ENCODE measurements around the gene GSTM5. TPM values are rescaled to one million over a fixed set of nuclear protein-coding genes. Genes with fewer than 3 reads are reported as not detected.
A peak's percentile ranks its signal among the peaks of the same experiment; 100 is the strongest.
"Not testable (repeated sequence)": the region's sequence is repeated elsewhere in the genome, so short reads cannot be mapped to it uniquely, and the experiment has no call there.

The GSTM5 gene
- total and polyA plus RNA-seq, 4 experiments from 2014 or later, result not detected

DNA sequence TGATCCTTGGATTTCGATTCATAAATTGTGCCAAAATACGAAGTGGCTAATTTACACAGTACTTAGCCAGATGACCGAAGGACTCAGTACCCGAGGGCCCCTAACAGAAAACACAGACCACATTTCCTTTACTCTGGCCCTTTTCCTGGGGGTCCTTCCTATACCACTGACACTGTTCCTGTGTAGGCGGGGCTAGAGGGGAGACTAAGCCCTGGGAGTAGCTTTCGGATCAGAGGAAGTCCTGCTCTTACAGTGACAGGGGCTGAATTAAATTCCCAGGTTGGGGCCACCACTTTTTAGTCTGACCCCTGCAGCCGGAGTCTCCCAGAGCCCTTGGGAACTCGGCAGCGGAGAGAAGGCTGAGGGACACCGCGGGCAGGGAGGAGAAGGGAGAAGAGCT, 24.9 kb upstream of the GSTM5 start:
- POLR2A ChIA-PET (ENCODE audit: partially characterized antibody); CTCF ChIA-PET (ENCODE audit: partially characterized antibody); H3K9me3 Mint-ChIP-seq; H3K4me1 ChIP-seq (ENCODE audit: insufficient read depth, low read length); H3K36me3 Mint-ChIP-seq; intact Hi-C loops (cut with micrococcal nuclease); H3K27me3 Mint-ChIP-seq; H3K27me3 ChIP-seq (ENCODE audit: insufficient read depth, low read length); H3K36me3 ChIP-seq (ENCODE audit: insufficient read depth, low read length); H3K9me3 ChIP-seq (ENCODE audit: control insufficient read depth in 1 of 2, low read length in 2 of 2); DNase-seq: not testable (repeated sequence)
- Mint-ChIP-seq H3K27ac (peak overlapping the region in 4 of 7 donors; percentile 89 to 94 (median 92)), H3K4me1 (peaks cover 0 to 18% (median 11%) of the 10 kb centered on the region in 4 donors), H3K4me3 (peak overlapping the region in 5 of 8 donors; percentile 86 to 93 (median 90))
- H3K27ac ChIP-seq (ENCODE audit: low read depth, low read length), result peak overlapping the region; percentile 26
- peak overlapping the region in 1 of 2 donors; percentile 52 for H3K4me3 ChIP-seq (ENCODE audit: low read length in 2 of 2)

DNA sequence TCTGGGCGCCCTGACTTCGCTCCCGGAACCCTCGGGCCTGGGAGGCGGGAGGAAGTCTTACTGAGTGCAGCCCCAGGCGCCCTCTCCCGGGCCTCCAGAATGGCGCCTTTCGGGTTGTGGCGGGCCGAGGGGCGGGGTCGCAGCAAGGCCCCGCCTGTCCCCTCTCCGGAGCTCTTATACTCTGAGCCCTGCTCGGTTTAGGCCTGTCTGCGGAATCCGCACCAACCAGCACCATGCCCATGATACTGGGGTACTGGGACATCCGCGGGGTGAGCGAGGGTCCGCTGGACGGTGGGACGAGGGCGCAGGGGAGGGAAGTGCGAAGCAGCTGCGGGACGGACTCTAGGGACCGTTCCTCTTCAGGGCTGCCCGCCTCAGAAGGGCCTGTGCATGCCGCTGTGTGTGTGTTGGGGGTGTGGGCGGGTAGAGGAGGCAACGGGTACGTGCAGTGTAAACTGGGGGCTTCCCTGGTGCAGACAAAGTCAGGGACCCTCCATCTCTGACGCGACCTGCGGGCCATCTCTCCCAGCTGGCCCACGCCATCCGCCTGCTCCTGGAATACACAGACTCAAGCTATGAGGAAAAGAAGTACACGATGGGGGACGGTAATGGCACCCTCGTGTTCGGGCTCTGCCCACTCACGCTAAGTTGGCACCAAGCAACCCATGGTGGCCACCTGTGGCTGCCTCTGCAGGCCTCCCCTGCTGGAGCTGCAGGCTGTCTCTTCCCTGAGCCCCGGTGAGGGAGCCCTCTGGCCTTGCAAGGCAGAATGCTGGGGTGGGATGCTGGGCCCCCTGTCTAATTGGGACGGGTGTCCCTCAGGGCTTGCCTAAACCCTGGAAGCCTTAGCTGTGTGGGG, 24.2 kb upstream of the GSTM5 start, which contains the start of gene GSTM1:
TSS of gene GSTM1 (plus strand) at position 177 of the 859 bp plus-strand sequence. CDS start at position 234, 57 bp downstream.
- H3K27ac ChIP-seq (ENCODE audit: low read depth, low read length), result peak within 1 kb of the TSS; percentile 26
- Mint-ChIP-seq H3K9me3 (peaks cover 0 to 5% (median 0%) of the 10 kb centered on the region in 8 donors), H3K27me3 (no peaks in the 10 kb centered on the region), H3K36me3 (no peaks in the 10 kb centered on the region), H3K4me3 (peak within 1 kb of the TSS in 5 of 8 donors; percentile 86 to 93 (median 90)), H3K27ac (peak within 1 kb of the TSS in 4 of 7 donors; percentile 92 to 94 (median 92)), H3K4me1 (peaks cover 0 to 18% (median 11%) of the 10 kb centered on the region in 4 donors)
- H3K4me1 ChIP-seq (ENCODE audit: insufficient read depth, low read length), result no peaks in the 10 kb centered on the region
- ChIA-PET CTCF (ENCODE audit: partially characterized antibody) (no interaction called here), POLR2A (ENCODE audit: partially characterized antibody) (no interaction called here)
- DNase-seq, result peak in 3 of 5 donors; percentile 77 to 80 (median 78)
- H3K4me3 ChIP-seq (ENCODE audit: low read length in 2 of 2), result peak within 1 kb of the TSS in 1 of 2 donors; percentile 52
- intact Hi-C loops (cut with micrococcal nuclease), result no loop called here
- H3K27me3 ChIP-seq (ENCODE audit: insufficient read depth, low read length), result no peaks in the 10 kb centered on the region
- no peaks in the 10 kb centered on the region for H3K36me3 ChIP-seq (ENCODE audit: insufficient read depth, low read length)
- H3K9me3 ChIP-seq (ENCODE audit: control insufficient read depth in 1 of 2, low read length in 2 of 2), result no peaks in the 10 kb centered on the region

DNA sequence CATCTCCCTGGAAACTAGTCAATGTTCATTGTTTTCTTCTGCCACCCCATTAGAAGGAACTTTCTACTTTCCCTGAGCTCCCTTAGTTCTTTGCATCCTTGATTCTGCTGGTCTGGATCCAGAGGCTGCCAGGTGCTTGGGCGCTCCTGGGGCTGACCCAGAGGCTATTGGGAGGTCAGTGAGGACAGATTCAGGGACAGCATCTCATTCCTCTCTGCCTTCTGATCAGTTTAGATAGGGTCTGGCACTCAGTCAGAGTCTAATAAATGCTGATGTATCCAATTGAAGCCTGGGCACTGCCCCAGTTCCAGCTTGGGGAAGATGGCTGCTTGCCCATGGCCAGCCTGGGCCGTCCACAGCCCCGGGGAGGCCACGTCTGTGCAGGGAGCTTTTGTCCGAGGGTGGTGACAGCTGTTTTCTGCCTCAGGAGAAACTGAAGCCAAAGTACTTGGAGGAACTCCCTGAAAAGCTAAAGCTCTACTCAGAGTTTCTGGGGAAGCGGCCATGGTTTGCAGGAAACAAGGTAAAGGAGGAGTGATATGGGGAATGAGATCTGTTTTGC, 22.1 kb upstream of the GSTM5 start:
- no peak overlapping the region for H3K27ac Mint-ChIP-seq
- no peaks in the 10 kb centered on the region for H3K36me3 ChIP-seq (ENCODE audit: insufficient read depth, low read length)
- H3K27me3 Mint-ChIP-seq, result no peaks in the 10 kb centered on the region
- no peak for DNase-seq
- H3K27ac ChIP-seq (ENCODE audit: low read depth, low read length), result no peak overlapping the region
- H3K4me3 Mint-ChIP-seq, result peak overlapping the region in 3 of 8 donors; percentile 22 to 36 (median 27)
- H3K4me1 Mint-ChIP-seq, result peaks cover 0 to 18% (median 11%) of the 10 kb centered on the region in 4 donors
- H3K4me1 ChIP-seq (ENCODE audit: insufficient read depth, low read length), result no peaks in the 10 kb centered on the region
- H3K36me3 Mint-ChIP-seq, result no peaks in the 10 kb centered on the region
- ChIA-PET CTCF (ENCODE audit: partially characterized antibody) (no interaction called here), POLR2A (ENCODE audit: partially characterized antibody) (no interaction called here)
- intact Hi-C loops (cut with micrococcal nuclease), result no loop called here
- H3K9me3 ChIP-seq (ENCODE audit: control insufficient read depth in 1 of 2, low read length in 2 of 2), result no peaks in the 10 kb centered on the region
- H3K9me3 Mint-ChIP-seq, result peaks cover 0 to 1% (median 0%) of the 10 kb centered on the region in 8 donors
- H3K4me3 ChIP-seq (ENCODE audit: low read length in 2 of 2), result no peak overlapping the region
- no peaks in the 10 kb centered on the region for H3K27me3 ChIP-seq (ENCODE audit: insufficient read depth, low read length)

DNA sequence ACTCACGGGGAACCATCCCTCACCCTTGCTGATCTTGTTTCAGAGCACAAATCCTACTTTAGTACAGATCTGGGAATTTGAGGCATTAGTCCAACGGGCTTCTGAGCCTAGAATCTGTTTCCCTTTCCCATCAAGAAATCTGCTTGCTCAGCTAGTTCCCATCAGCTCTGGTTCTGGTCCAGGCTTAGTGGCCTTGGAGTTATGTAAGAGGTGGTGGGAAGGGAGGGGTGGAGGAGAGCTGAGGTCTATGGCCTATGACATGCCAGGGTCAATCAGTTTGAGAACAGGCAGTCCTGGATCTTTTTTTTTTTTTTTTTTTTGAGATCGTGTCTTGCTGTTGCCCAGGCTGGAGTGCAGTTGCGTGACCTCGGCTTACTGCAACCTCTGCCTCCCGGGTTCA, 20.3 kb upstream of the GSTM5 start:
- intact Hi-C loops (cut with micrococcal nuclease), result no loop called here
- H3K36me3 Mint-ChIP-seq, result no peaks in the 10 kb centered on the region
- DNase-seq, result no peak
- H3K9me3 Mint-ChIP-seq, result no peaks in the 10 kb centered on the region
- Histone ChIP-seq H3K27me3 (ENCODE audit: insufficient read depth, low read length) (no peaks in the 10 kb centered on the region), H3K9me3 (ENCODE audit: control insufficient read depth in 1 of 2, low read length in 2 of 2) (no peaks in the 10 kb centered on the region), H3K27ac (ENCODE audit: low read depth, low read length) (no peak overlapping the region), H3K4me3 (ENCODE audit: low read length in 2 of 2) (no peak overlapping the region), H3K4me1 (ENCODE audit: insufficient read depth, low read length) (no peaks in the 10 kb centered on the region), H3K36me3 (ENCODE audit: insufficient read depth, low read length) (no peaks in the 10 kb centered on the region)
- H3K27ac Mint-ChIP-seq, result no peak overlapping the region
- H3K4me3 Mint-ChIP-seq, result no peak overlapping the region
- peaks cover 0 to 18% (median 11%) of the 10 kb centered on the region in 4 donors for H3K4me1 Mint-ChIP-seq
- no peaks in the 10 kb centered on the region for H3K27me3 Mint-ChIP-seq
- POLR2A ChIA-PET (ENCODE audit: partially characterized antibody), result no interaction called here
- CTCF ChIA-PET (ENCODE audit: partially characterized antibody), result no interaction called here

DNA sequence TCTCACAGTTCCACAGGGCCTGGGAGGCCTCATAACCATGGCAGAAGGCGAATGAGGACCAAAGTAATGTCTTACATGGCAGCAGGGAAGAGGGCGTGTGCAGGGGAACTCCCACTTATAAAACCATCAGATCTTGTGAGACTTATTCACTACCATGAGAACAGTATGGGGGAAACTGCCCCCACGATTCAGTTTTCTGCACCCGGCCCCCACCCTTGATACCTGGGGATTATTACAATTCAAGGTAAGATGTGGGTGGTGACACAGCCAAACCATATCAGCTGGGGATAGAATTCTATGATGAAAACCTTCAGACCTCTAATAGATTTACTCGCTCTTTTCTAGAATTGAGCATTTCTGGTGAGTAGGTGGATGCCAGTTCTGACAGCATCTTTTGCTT, 17.7 kb upstream of the GSTM5 start:
- H3K36me3 ChIP-seq (ENCODE audit: insufficient read depth, low read length); H3K9me3 Mint-ChIP-seq; POLR2A ChIA-PET (ENCODE audit: partially characterized antibody); H3K4me1 Mint-ChIP-seq; H3K27ac ChIP-seq (ENCODE audit: low read depth, low read length); H3K4me1 ChIP-seq (ENCODE audit: insufficient read depth, low read length); intact Hi-C loops (cut with micrococcal nuclease); H3K9me3 ChIP-seq (ENCODE audit: control insufficient read depth in 1 of 2, low read length in 2 of 2); CTCF ChIA-PET (ENCODE audit: partially characterized antibody); H3K27ac Mint-ChIP-seq; H3K4me3 Mint-ChIP-seq; H3K4me3 ChIP-seq (ENCODE audit: low read length in 2 of 2); H3K36me3 Mint-ChIP-seq; H3K27me3 ChIP-seq (ENCODE audit: insufficient read depth, low read length); DNase-seq; H3K27me3 Mint-ChIP-seq: not testable (repeated sequence)

DNA sequence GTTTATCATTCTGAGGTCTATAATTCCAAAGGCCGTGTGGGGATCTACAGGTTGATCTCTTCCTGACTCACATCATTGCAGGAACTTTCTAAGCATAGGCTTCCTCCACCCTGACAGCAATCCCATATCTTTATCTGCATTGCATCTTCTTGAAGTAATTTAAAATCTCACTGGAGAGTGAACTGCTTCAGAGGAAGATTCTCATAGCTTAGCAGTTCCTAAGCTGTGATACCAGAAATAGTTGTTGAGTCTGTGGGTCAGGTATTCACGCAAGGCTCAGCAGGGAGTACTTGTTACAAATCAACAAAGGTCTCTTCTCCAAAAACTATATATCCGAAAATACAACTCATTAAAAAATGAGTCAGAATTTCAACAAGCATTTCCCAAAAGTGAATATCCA, 16.9 kb upstream of the GSTM5 start:
- CTCF ChIA-PET (ENCODE audit: partially characterized antibody), result not testable (repeated sequence)

DNA sequence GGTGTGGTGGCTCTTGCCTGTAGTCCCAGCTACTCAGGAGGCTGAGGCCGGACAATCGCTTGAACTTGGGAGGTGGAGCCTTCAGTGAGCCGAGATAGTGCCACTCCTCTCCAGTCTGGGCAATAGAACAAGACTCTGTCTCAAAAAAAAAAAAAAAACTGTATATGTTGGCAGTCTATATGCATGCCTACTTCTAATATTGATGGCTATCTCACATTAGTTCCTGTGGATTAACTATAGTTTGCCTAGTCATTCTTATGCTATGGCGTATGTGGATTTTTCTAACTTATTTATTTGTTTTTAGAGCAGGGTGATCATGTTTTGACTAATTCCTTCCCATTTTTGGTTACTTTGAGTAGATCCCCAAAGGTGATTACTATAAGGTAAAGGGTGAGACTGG, 15.0 kb upstream of the GSTM5 start:
- no peaks in the 10 kb centered on the region for H3K9me3 ChIP-seq (ENCODE audit: control insufficient read depth in 1 of 2, low read length in 2 of 2)
- no peaks in the 10 kb centered on the region for H3K36me3 ChIP-seq (ENCODE audit: insufficient read depth, low read length)
- no peaks in the 10 kb centered on the region for H3K4me1 Mint-ChIP-seq
- no peak for DNase-seq
- no peak overlapping the region for H3K4me3 ChIP-seq (ENCODE audit: low read length in 2 of 2)
- no peaks in the 10 kb centered on the region for H3K36me3 Mint-ChIP-seq
- no peaks in the 10 kb centered on the region for H3K9me3 Mint-ChIP-seq
- H3K4me1 ChIP-seq (ENCODE audit: insufficient read depth, low read length), result no peaks in the 10 kb centered on the region
- no peak overlapping the region for H3K27ac ChIP-seq (ENCODE audit: low read depth, low read length)
- ChIA-PET CTCF (ENCODE audit: partially characterized antibody) (no interaction called here), POLR2A (ENCODE audit: partially characterized antibody) (no interaction called here)
- H3K27me3 ChIP-seq (ENCODE audit: insufficient read depth, low read length), result no peaks in the 10 kb centered on the region
- H3K4me3 Mint-ChIP-seq, result no peak overlapping the region
- no peak overlapping the region for H3K27ac Mint-ChIP-seq
- intact Hi-C loops (cut with micrococcal nuclease), result no loop called here
- no peaks in the 10 kb centered on the region for H3K27me3 Mint-ChIP-seq

More for the DNA sequence above, 16.9 kb upstream of the GSTM5 start:
- H3K27me3 ChIP-seq (ENCODE audit: insufficient read depth, low read length); intact Hi-C loops (cut with micrococcal nuclease); H3K9me3 ChIP-seq (ENCODE audit: control insufficient read depth in 1 of 2, low read length in 2 of 2); H3K9me3 Mint-ChIP-seq; H3K27ac Mint-ChIP-seq; H3K4me1 Mint-ChIP-seq; H3K4me3 ChIP-seq (ENCODE audit: low read length in 2 of 2); H3K27me3 Mint-ChIP-seq; POLR2A ChIA-PET (ENCODE audit: partially characterized antibody); H3K36me3 Mint-ChIP-seq; DNase-seq; H3K27ac ChIP-seq (ENCODE audit: low read depth, low read length); H3K4me3 Mint-ChIP-seq; H3K36me3 ChIP-seq (ENCODE audit: insufficient read depth, low read length); H3K4me1 ChIP-seq (ENCODE audit: insufficient read depth, low read length): not testable (repeated sequence)
